ENCODE results near the gene RHEB.
A peak's percentile ranks its signal among the peaks of the same experiment; 100 is the strongest.

Gene RHEB

GRCh38 chr7:151468217-151469018, 51.3 kb downstream of the RHEB start:
- no peak for DNase-seq

- DNase-seq: no peak
These were observed 54.5 kb downstream of the RHEB start for GRCh38 chr7:151465169-151465568.

- DNase-seq: no peak
These were observed 57.4 kb downstream of the RHEB start for GRCh38 chr7:151462306-151462779.

- no peak for DNase-seq
These were observed 57.8 kb downstream of the RHEB start for GRCh38 chr7:151461942-151462230.

GRCh38 chr7:151461096-151461941, 58.4 kb downstream of the RHEB start:
- DNase-seq: no peak

- no peak for DNase-seq
These were observed 59.2 kb downstream of the RHEB start for GRCh38 chr7:151460474-151460855.

- peak; percentile 54 for DNase-seq
These were observed 59.8 kb downstream of the RHEB start for GRCh38 chr7:151459726-151460473.

- DNase-seq: no peak
These were observed 62.2 kb downstream of the RHEB start for GRCh38 chr7:151457534-151457933.

- no peak for DNase-seq
These were observed 62.9 kb downstream of the RHEB start for GRCh38 chr7:151456782-151457181.

- no peak for DNase-seq
These were observed 63.4 kb downstream of the RHEB start for GRCh38 chr7:151456276-151456675.

GRCh38 chr7:151455690-151456089, 64.0 kb downstream of the RHEB start:
- DNase-seq: no peak

GRCh38 chr7:151454932-151455530, 64.7 kb downstream of the RHEB start:
- DNase-seq: no peak

- DNase-seq: no peak
These were observed 65.4 kb downstream of the RHEB start for GRCh38 chr7:151454305-151454704.

- DNase-seq: no peak
These were observed 66.3 kb downstream of the RHEB start for GRCh38 chr7:151453326-151453791.

- DNase-seq: no peak
These were observed 66.9 kb downstream of the RHEB start for GRCh38 chr7:151452680-151453325.

- DNase-seq: no peak
These were observed 67.8 kb downstream of the RHEB start for GRCh38 chr7:151451626-151452571.

- DNase-seq: no peak
These were observed 68.5 kb downstream of the RHEB start for GRCh38 chr7:151451156-151451555.

- DNase-seq: no peak
These were observed 69.7 kb downstream of the RHEB start for GRCh38 chr7:151449990-151450389.

GRCh38 chr7:151448261-151449252, 71.1 kb downstream of the RHEB start:
- DNase-seq: peak; percentile 58

GRCh38 chr7:151447901-151448260, 71.8 kb downstream of the RHEB start:
- no peak for DNase-seq

Measured in NCI-H2171 (cell line).